Neuronal stem cell (in vitro differentiated cells): Measurements from ENCODE around the gene ATP13A4.

Experiments
- DNase-seq: peaks from one replicate; pipeline ENCODE4 v3.0.0-alpha.2; 2013; ENCODE audit warnings: low spot score
- H2AFZ ChIP-seq: one replicate; pipeline ENCODE4 v1.6.1; 2013; ENCODE audit warnings: mild to moderate bottlenecking, low read length, inconsistent platforms
- H2AK5ac ChIP-seq: 2 replicates; pipeline ENCODE4 v1.6.1; 2013; ENCODE audit warnings: low read depth, mild to moderate bottlenecking, inconsistent platforms, low read length, moderate library complexity, mixed read lengths
- H2BK120ac ChIP-seq: 2 replicates; pipeline ENCODE4 v1.6.1; 2013; ENCODE audit warnings: low read depth, mild to moderate bottlenecking, inconsistent platforms, low read length, moderate library complexity, mixed read lengths
- H2BK12ac ChIP-seq: one replicate; pipeline ENCODE4 v1.6.1; 2013; ENCODE audit warnings: low read length, inconsistent platforms
- H2BK15ac ChIP-seq: 2 replicates; pipeline ENCODE4 v1.6.1; 2013; ENCODE audit warnings: mild to moderate bottlenecking, low read length, inconsistent platforms, mixed read lengths
- H2BK5ac ChIP-seq: one replicate; pipeline ENCODE4 v1.6.1; 2013; ENCODE audit warnings: inconsistent platforms, mild to moderate bottlenecking, low read length, moderate library complexity
- H3K14ac ChIP-seq: one replicate; pipeline ENCODE4 v1.6.1; 2013; ENCODE audit warnings: low read length, inconsistent platforms
- H3K18ac ChIP-seq: 2 replicates; pipeline ENCODE4 v1.6.1; 2013; ENCODE audit warnings: low read length, inconsistent platforms
- H3K23ac ChIP-seq: 2 replicates; pipeline ENCODE4 v1.6.1; 2013; ENCODE audit warnings: low read depth, mild to moderate bottlenecking, mixed read lengths, low read length, inconsistent platforms; ENCODE audit not compliant: poor library complexity
- H3K27ac ChIP-seq: replicated peaks from 3 replicates; pipeline ENCODE4 v1.5.1; 2013; ENCODE audit warnings: low read length, inconsistent platforms
- H3K27me3 ChIP-seq, 3 experiments: 2 replicates each; pipeline ENCODE4 v1.6.1; 2013; ENCODE audit warnings: low read length in 3 of 3, mild to moderate bottlenecking in 2 of 3, inconsistent platforms in 1 of 3, low read depth in 1 of 3, mixed read lengths in 1 of 3, moderate library complexity in 1 of 3; ENCODE audit not compliant: control insufficient read depth in 3 of 3, insufficient read depth in 3 of 3
- H3K36me3 ChIP-seq, 2 donors: replicated peaks in 1 of 2; 2 replicates each; pipeline ENCODE4 v1.6.1; 2013; ENCODE audit warnings: low read length in 2 of 2; ENCODE audit not compliant: control insufficient read depth in 2 of 2, insufficient read depth in 2 of 2
- H3K4ac ChIP-seq: 2 replicates; pipeline ENCODE4 v1.6.1; 2013; ENCODE audit warnings: inconsistent platforms, mild to moderate bottlenecking, low read length, moderate library complexity
- H3K4me1 ChIP-seq, 2 donors: 1 replicate in 1 of 2; 2 replicates in 1 of 2; pipeline ENCODE4 v1.6.1; 2013; ENCODE audit warnings: low read length in 2 of 2, low read depth in 1 of 2; ENCODE audit not compliant: control insufficient read depth in 2 of 2, insufficient read depth in 1 of 2
- H3K4me2 ChIP-seq: one replicate; pipeline ENCODE4 v1.6.1; 2013; ENCODE audit warnings: mild to moderate bottlenecking, low read length, inconsistent platforms; ENCODE audit not compliant: insufficient read depth, poor library complexity, severe bottlenecking
- H3K4me3 ChIP-seq, 2 donors: 2 replicates each; pipeline ENCODE4 v1.5.1; 2013; ENCODE audit warnings: low read length in 2 of 2, mild to moderate bottlenecking in 2 of 2, inconsistent platforms in 1 of 2, moderate library complexity in 1 of 2
- H3K79me1 ChIP-seq: one replicate; pipeline ENCODE4 v1.6.1; 2013; ENCODE audit warnings: low read depth, mild to moderate bottlenecking, inconsistent platforms, low read length, moderate library complexity
- H3K9ac ChIP-seq: one replicate; pipeline ENCODE4 v1.6.1; 2013; ENCODE audit warnings: mild to moderate bottlenecking, low read depth, low read length, inconsistent platforms; ENCODE audit not compliant: poor library complexity
- H3K9me3 ChIP-seq, 2 donors: replicated peaks in 1 of 2; 2 replicates each; pipeline versions ENCODE3 to v1.6.1; 2013; ENCODE audit warnings: low read length in 2 of 2, mild to moderate bottlenecking in 2 of 2, inconsistent platforms in 1 of 2, low read depth in 1 of 2, mixed read lengths in 1 of 2, moderate library complexity in 1 of 2; ENCODE audit not compliant: control insufficient read depth in 2 of 2, insufficient read depth in 1 of 2
- H4K8ac ChIP-seq: one replicate; pipeline ENCODE4 v1.6.1; 2013; ENCODE audit warnings: low read depth, mild to moderate bottlenecking, inconsistent platforms, low read length, moderate library complexity
- H4K91ac ChIP-seq: one replicate; pipeline ENCODE4 v1.6.1; 2013; ENCODE audit warnings: low read length, low read depth, mild to moderate bottlenecking, inconsistent platforms; ENCODE audit not compliant: poor library complexity
- WGBS, 2 donors: extraction: QIAGEN DNeasy Blood & Tissue Kit; methylation state at CpG; one replicate each; pipeline ENCODE4 v1.1.7; 2013; ENCODE audit warnings: missing lambda C conversion rate in 2 of 2, mixed read lengths in 1 of 2; ENCODE audit not compliant: insufficient read length in 2 of 2, insufficient replicate concordance in 1 of 2; ENCODE audit errors: extremely low coverage in 2 of 2; 5-methylcytosine and 5-hydroxymethylcytosine counted together

Gene ATP13A4

DNA sequence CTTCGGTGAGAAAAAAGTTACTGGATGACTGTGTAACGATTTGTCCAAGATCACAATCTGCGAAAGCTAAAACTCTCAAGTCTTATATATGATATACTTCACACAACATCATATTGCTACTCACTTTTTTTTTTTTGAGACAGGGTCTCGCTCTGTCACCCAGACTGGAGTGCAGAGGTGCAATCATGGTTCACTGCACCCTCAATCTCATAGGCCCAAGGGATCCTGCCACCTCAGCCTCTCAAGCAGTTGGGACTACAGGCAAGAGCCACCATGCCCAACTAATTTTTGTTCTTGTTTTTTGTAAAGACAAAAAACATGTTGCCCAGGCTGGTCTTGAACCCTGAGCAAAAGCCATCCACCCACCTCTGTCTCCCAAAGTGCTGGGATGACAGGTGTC, 5.4 kb upstream of the ATP13A4 start:
- no peak for DNase-seq
- Histone ChIP-seq H2BK15ac (no peak overlapping the region), H3K23ac (no peak overlapping the region), H2BK5ac (no peak overlapping the region), H3K4me1 (no peaks in the 10 kb centered on the region), H3K27me3 (no peaks in the 10 kb centered on the region), H4K8ac (no peak overlapping the region), H2AFZ (no peak overlapping the region), H3K14ac (no peak overlapping the region), H3K79me1 (no peaks in the 10 kb centered on the region), H3K27ac (no peak overlapping the region), H3K9ac (no peak overlapping the region), H2BK12ac (no peak overlapping the region), H3K36me3 (no peaks in the 10 kb centered on the region), H3K4me2 (no peak overlapping the region), H4K91ac (no peak overlapping the region), H3K9me3 (no peaks in the 10 kb centered on the region), H2AK5ac (no peak overlapping the region), H2BK120ac (no peak overlapping the region), H3K4me3 (no peak overlapping the region), H3K18ac (no peak overlapping the region), H3K4ac (no peak overlapping the region)
- WGBS, 2 donors: no CpG with 5 or more reads among the region's 4 CpGs

DNA sequence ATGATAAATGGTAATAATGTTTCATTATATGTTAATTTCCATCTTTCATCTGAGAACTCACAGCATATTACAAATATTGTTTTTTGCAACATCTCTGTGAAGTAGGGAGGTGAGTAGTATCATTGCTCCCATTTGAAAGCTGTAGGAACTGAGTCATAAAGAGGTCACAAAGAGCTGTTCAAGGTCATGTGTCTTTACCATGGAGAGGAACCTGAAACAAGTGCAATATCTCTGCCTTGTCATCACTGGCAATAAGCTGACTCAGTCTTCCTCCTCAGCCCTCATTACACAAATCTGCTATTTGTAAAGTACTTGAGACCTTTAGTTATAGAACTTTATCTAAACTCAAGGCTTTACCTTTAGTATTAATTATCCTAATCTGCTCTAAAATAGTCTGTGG, 4.4 kb upstream of the ATP13A4 start:
- Histone ChIP-seq H3K9ac (no peak overlapping the region), H4K91ac (no peak overlapping the region), H3K27ac (no peak overlapping the region), H3K14ac (no peak overlapping the region), H3K4me1 (peaks cover 0 to 6% of the 10 kb centered on the region in 2 donors), H2BK12ac (no peak overlapping the region), H2BK15ac (no peak overlapping the region), H2BK120ac (no peak overlapping the region), H3K4me3 (no peak overlapping the region), H3K23ac (no peak overlapping the region), H3K9me3 (no peaks in the 10 kb centered on the region), H4K8ac (no peak overlapping the region), H2AFZ (no peak overlapping the region), H3K18ac (no peak overlapping the region), H3K27me3 (no peaks in the 10 kb centered on the region), H3K79me1 (no peaks in the 10 kb centered on the region), H3K4ac (no peak overlapping the region), H2BK5ac (no peak overlapping the region), H3K36me3 (no peaks in the 10 kb centered on the region), H2AK5ac (no peak overlapping the region), H3K4me2 (no peak overlapping the region)
- DNase-seq: no peak

GRCh38 chr3:193556841-193557240, 2.1 kb upstream of the ATP13A4 start:
- no peak overlapping the region for H2BK120ac ChIP-seq
- no peak overlapping the region for H2BK12ac ChIP-seq
- no peak overlapping the region for H2AFZ ChIP-seq
- no peak overlapping the region for H3K4ac ChIP-seq
- H3K9me3 ChIP-seq: no peaks in the 10 kb centered on the region
- H3K27ac ChIP-seq: no peak overlapping the region
- H3K36me3 ChIP-seq: no peaks in the 10 kb centered on the region
- H3K14ac ChIP-seq: no peak overlapping the region
- no peak overlapping the region for H4K8ac ChIP-seq
- H3K9ac ChIP-seq: no peak overlapping the region
- no peaks in the 10 kb centered on the region for H3K79me1 ChIP-seq
- WGBS, 2 donors: no CpG with 5 or more reads among the region's 2 CpGs
- no peak overlapping the region for H3K23ac ChIP-seq
- DNase-seq: no peak
- no peak overlapping the region for H4K91ac ChIP-seq
- peaks cover 0 to 6% of the 10 kb centered on the region in 2 donors for H3K4me1 ChIP-seq
- H3K4me3 ChIP-seq: no peak overlapping the region
- no peak overlapping the region for H3K4me2 ChIP-seq
- H2BK15ac ChIP-seq: no peak overlapping the region
- H3K27me3 ChIP-seq: peaks cover 0 to 3% (median 0%) of the 10 kb centered on the region in 3 experiments
- H3K18ac ChIP-seq: no peak overlapping the region
- no peak overlapping the region for H2AK5ac ChIP-seq
- no peak overlapping the region for H2BK5ac ChIP-seq

GRCh38 chr3:193553586-193553985, 1.1 kb downstream of the ATP13A4 start:
- Histone ChIP-seq H3K27me3 (peaks cover 0 to 3% (median 0%) of the 10 kb centered on the region in 3 experiments), H2BK120ac (no peak overlapping the region), H4K8ac (no peak overlapping the region), H3K23ac (no peak overlapping the region), H3K18ac (no peak overlapping the region), H3K27ac (no peak overlapping the region), H2AFZ (no peak overlapping the region), H3K9me3 (no peaks in the 10 kb centered on the region), H2BK5ac (no peak overlapping the region), H2AK5ac (no peak overlapping the region), H3K14ac (no peak overlapping the region), H2BK15ac (no peak overlapping the region), H3K4me1 (peaks cover 0 to 6% of the 10 kb centered on the region in 2 donors), H3K4ac (no peak overlapping the region), H3K4me3 (no peak overlapping the region), H3K36me3 (no peaks in the 10 kb centered on the region), H3K4me2 (no peak overlapping the region), H3K79me1 (no peaks in the 10 kb centered on the region), H2BK12ac (no peak overlapping the region), H4K91ac (no peak overlapping the region), H3K9ac (no peak overlapping the region)
- no CpG with 5 or more reads among the region's 1 CpG for WGBS, 2 donors
- no peak for DNase-seq
